ENCODE results near the gene ATP11B.

The ATP11B gene

GRCh38 chr3:182902236-182902635 lies 108.9 kb downstream of the ATP11B start:
- Histone ChIP-seq H3K36me3 (ENCODE audit: insufficient read depth, low read length) (peaks cover 37% of the 10 kb centered on the region), H3K27ac (no peak overlapping the region), H3K9ac (ENCODE audit: insufficient read length) (no peak overlapping the region), H3K9me3 (ENCODE audit: low read depth, low read length) (no peaks in the 10 kb centered on the region), H3K4me3 (no peak overlapping the region)
- DNase-seq (ENCODE audit: low read depth, low spot score): no peak
- no peak for TF ChIP-seq EZH2 (IDR thresholded peaks at IDR 0.05)
- TF ChIP-seq POLR2AphosphoS5 (IDR thresholded peaks at IDR 0.05; ENCODE audit: borderline replicate concordance, low read depth, low read length): no peak
- no peak for TF ChIP-seq FOXP2 (optimal IDR thresholded peaks at IDR 0.05; ENCODE audit: control extremely low read depth, extremely low read length, insufficient read depth)

- H3K36me3 ChIP-seq (ENCODE audit: insufficient read depth, low read length): peaks cover 32% of the 10 kb centered on the region
- H3K27ac ChIP-seq: no peak overlapping the region
Measured at GRCh38 chr3:182904164-182904563, 110.9 kb downstream of the ATP11B start.

GRCh38 chr3:182905623-182906022 lies 112.3 kb downstream of the ATP11B start:
- TF ChIP-seq FOXP2 (optimal IDR thresholded peaks at IDR 0.05; ENCODE audit: control extremely low read depth, extremely low read length, insufficient read depth): no peak
- no peak for TF ChIP-seq POLR2AphosphoS5 (IDR thresholded peaks at IDR 0.05; ENCODE audit: borderline replicate concordance, low read depth, low read length)
- no peak for TF ChIP-seq EZH2 (IDR thresholded peaks at IDR 0.05)
- DNase-seq (ENCODE audit: low read depth, low spot score): no peak
- H3K9me3 ChIP-seq (ENCODE audit: low read depth, low read length): no peaks in the 10 kb centered on the region
- no peak overlapping the region for H3K9ac ChIP-seq (ENCODE audit: insufficient read length)
- no peak overlapping the region for H3K4me3 ChIP-seq
- H3K27ac ChIP-seq: no peak overlapping the region
- H3K36me3 ChIP-seq (ENCODE audit: insufficient read depth, low read length): peaks cover 26% of the 10 kb centered on the region

More at GRCh38 chr3:182904164-182904563, 110.9 kb downstream of the ATP11B start:
- DNase-seq (ENCODE audit: low read depth, low spot score): no peak
- no peak overlapping the region for H3K4me3 ChIP-seq
- no peaks in the 10 kb centered on the region for H3K9me3 ChIP-seq (ENCODE audit: low read depth, low read length)
- H3K9ac ChIP-seq (ENCODE audit: insufficient read length): no peak overlapping the region
- TF ChIP-seq EZH2 (IDR thresholded peaks at IDR 0.05) (no peak), POLR2AphosphoS5 (IDR thresholded peaks at IDR 0.05; ENCODE audit: borderline replicate concordance, low read depth, low read length) (no peak), FOXP2 (optimal IDR thresholded peaks at IDR 0.05; ENCODE audit: control extremely low read depth, extremely low read length, insufficient read depth) (no peak)

GRCh38 chr3:182906036-182906435 lies 112.7 kb downstream of the ATP11B start:
- TF ChIP-seq FOXP2 (optimal IDR thresholded peaks at IDR 0.05; ENCODE audit: control extremely low read depth, extremely low read length, insufficient read depth) (no peak), EZH2 (IDR thresholded peaks at IDR 0.05) (no peak), POLR2AphosphoS5 (IDR thresholded peaks at IDR 0.05; ENCODE audit: borderline replicate concordance, low read depth, low read length) (no peak)
- H3K4me3 ChIP-seq: no peak overlapping the region
- H3K27ac ChIP-seq: no peak overlapping the region
- DNase-seq (ENCODE audit: low read depth, low spot score): no peak
- peaks cover 26% of the 10 kb centered on the region for H3K36me3 ChIP-seq (ENCODE audit: insufficient read depth, low read length)
- H3K9me3 ChIP-seq (ENCODE audit: low read depth, low read length): no peaks in the 10 kb centered on the region
- no peak overlapping the region for H3K9ac ChIP-seq (ENCODE audit: insufficient read length)

- DNase-seq (ENCODE audit: low read depth, low spot score): no peak
- Histone ChIP-seq H3K9me3 (ENCODE audit: low read depth, low read length) (no peaks in the 10 kb centered on the region), H3K9ac (ENCODE audit: insufficient read length) (no peak overlapping the region), H3K36me3 (ENCODE audit: insufficient read depth, low read length) (peaks cover 16% of the 10 kb centered on the region), H3K4me3 (no peak overlapping the region), H3K27ac (no peak overlapping the region)
- TF ChIP-seq POLR2AphosphoS5 (IDR thresholded peaks at IDR 0.05; ENCODE audit: borderline replicate concordance, low read depth, low read length) (no peak), EZH2 (IDR thresholded peaks at IDR 0.05) (no peak), FOXP2 (optimal IDR thresholded peaks at IDR 0.05; ENCODE audit: control extremely low read depth, extremely low read length, insufficient read depth) (no peak)
Measured at GRCh38 chr3:182908471-182908870, 115.2 kb downstream of the ATP11B start.

GRCh38 chr3:182909318-182910040 lies 116.2 kb downstream of the ATP11B start:
- DNase-seq (ENCODE audit: low read depth, low spot score): no peak
- H3K27ac ChIP-seq: no peak overlapping the region
- no peak overlapping the region for H3K4me3 ChIP-seq
- TF ChIP-seq FOXP2 (optimal IDR thresholded peaks at IDR 0.05; ENCODE audit: control extremely low read depth, extremely low read length, insufficient read depth) (no peak), POLR2AphosphoS5 (IDR thresholded peaks at IDR 0.05; ENCODE audit: borderline replicate concordance, low read depth, low read length) (no peak), EZH2 (IDR thresholded peaks at IDR 0.05) (no peak)
- H3K36me3 ChIP-seq (ENCODE audit: insufficient read depth, low read length): peaks cover 14% of the 10 kb centered on the region
- no peak overlapping the region for H3K9ac ChIP-seq (ENCODE audit: insufficient read length)
- no peaks in the 10 kb centered on the region for H3K9me3 ChIP-seq (ENCODE audit: low read depth, low read length)

GRCh38 chr3:182910936-182911781 lies 117.9 kb downstream of the ATP11B start:
- no peak for DNase-seq (ENCODE audit: low read depth, low spot score)
- Histone ChIP-seq H3K9me3 (ENCODE audit: low read depth, low read length) (no peaks in the 10 kb centered on the region), H3K4me3 (no peak overlapping the region), H3K36me3 (ENCODE audit: insufficient read depth, low read length) (peaks cover 18% of the 10 kb centered on the region), H3K9ac (ENCODE audit: insufficient read length) (no peak overlapping the region), H3K27ac (no peak overlapping the region)
- no peak for TF ChIP-seq FOXP2 (optimal IDR thresholded peaks at IDR 0.05; ENCODE audit: control extremely low read depth, extremely low read length, insufficient read depth)
- no peak for TF ChIP-seq EZH2 (IDR thresholded peaks at IDR 0.05)
- no peak for TF ChIP-seq POLR2AphosphoS5 (IDR thresholded peaks at IDR 0.05; ENCODE audit: borderline replicate concordance, low read depth, low read length)

- H3K9ac ChIP-seq (ENCODE audit: insufficient read length): no peak overlapping the region
- peaks cover 15% of the 10 kb centered on the region; the same call in 1 of the 2 replicates for H3K36me3 ChIP-seq (ENCODE audit: insufficient read depth, low read length)
- no peak for TF ChIP-seq POLR2AphosphoS5 (IDR thresholded peaks at IDR 0.05; ENCODE audit: borderline replicate concordance, low read depth, low read length)
- TF ChIP-seq FOXP2 (optimal IDR thresholded peaks at IDR 0.05; ENCODE audit: control extremely low read depth, extremely low read length, insufficient read depth): no peak
- no peak for TF ChIP-seq EZH2 (IDR thresholded peaks at IDR 0.05)
- no peak overlapping the region for H3K4me3 ChIP-seq
- no peaks in the 10 kb centered on the region for H3K9me3 ChIP-seq (ENCODE audit: low read depth, low read length)
- no peak overlapping the region for H3K27ac ChIP-seq
- DNase-seq (ENCODE audit: low read depth, low spot score): no peak
Measured at GRCh38 chr3:182911782-182912111, 118.4 kb downstream of the ATP11B start.
